Measurements from ENCODE around the gene PCNA.

Gene PCNA

DNA sequence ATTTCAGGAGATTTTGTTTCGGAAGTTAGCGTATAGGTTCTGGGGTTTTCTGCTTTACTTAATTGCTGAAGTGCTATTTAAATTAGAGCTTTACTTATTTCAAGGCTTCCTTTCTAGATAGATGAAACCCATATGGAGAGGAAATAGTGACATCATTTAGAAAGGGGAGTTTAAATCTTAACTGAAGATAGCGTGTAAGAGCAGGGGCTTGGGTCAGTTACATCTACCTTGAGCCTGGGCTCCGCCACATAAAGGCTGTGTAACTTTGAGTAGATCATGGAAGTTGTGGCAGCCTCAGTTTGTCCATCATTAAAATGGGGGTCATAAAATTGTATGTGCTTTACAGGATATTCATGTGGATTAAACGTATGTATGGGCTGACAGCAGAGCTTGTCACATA is 11.7 kb upstream of the PCNA start:
- Histone ChIP-seq H2BK12ac (ENCODE audit: low read length) (no peak overlapping the region), H2BK120ac (ENCODE audit: insufficient read depth, low read length, poor library complexity) (no peak overlapping the region), H3K4me3 (ENCODE audit: low read depth, low read length) (no peak overlapping the region), H4K12ac (ENCODE audit: low read depth, low read length) (no peak overlapping the region), H3K14ac (ENCODE audit: low read length) (no peak overlapping the region), H3K79me1 (ENCODE audit: low read length) (peaks cover 6% of the 10 kb centered on the region), H4K91ac (ENCODE audit: low read depth, low read length) (no peak overlapping the region), H3K9me3 (ENCODE audit: insufficient read depth, low read depth, low read length) (no peaks in the 10 kb centered on the region), H2AFZ (ENCODE audit: insufficient read depth, low read length, poor library complexity) (no peak overlapping the region), H3K18ac (ENCODE audit: low read length) (no peak overlapping the region), H3K4me2 (ENCODE audit: low read length) (no peak overlapping the region), H3K4me1 (ENCODE audit: control insufficient read depth in 1 of 2, insufficient read depth in 2 of 2, low read length in 2 of 2) (peaks cover 8 to 10% of the 10 kb centered on the region in 2 experiments), H2BK5ac (ENCODE audit: low read depth, low read length, poor library complexity) (no peak overlapping the region), H3K36me3 (ENCODE audit: control insufficient read depth in 1 of 2, insufficient read depth in 2 of 2, low read length in 2 of 2) (no peaks in the 10 kb centered on the region), H3K23ac (ENCODE audit: low read length) (no peak overlapping the region), H3K79me2 (ENCODE audit: control insufficient read depth, insufficient read depth, low read length, poor library complexity) (peaks cover 6% of the 10 kb centered on the region), H3K9ac (ENCODE audit: low read length) (no peak overlapping the region), H2AK5ac (ENCODE audit: low read length) (no peak overlapping the region), H4K8ac (ENCODE audit: low read depth, low read length) (no peak overlapping the region), H3K27ac (ENCODE audit: low read depth, low read length) (no peak overlapping the region), H3K4ac (ENCODE audit: low read depth, low read length) (no peak overlapping the region), H3K27me3 (ENCODE audit: insufficient read depth, low read length) (no peaks in the 10 kb centered on the region)
- DNase-seq, result no peak
- 100% methylated on average over 1 of the region's 5 CpGs for WGBS (ENCODE audit: extremely low coverage, insufficient coverage, insufficient read length)

- Histone ChIP-seq H3K9me3 (ENCODE audit: insufficient read depth, low read depth, low read length) (no peaks in the 10 kb centered on the region), H2BK5ac (ENCODE audit: low read depth, low read length, poor library complexity) (no peak overlapping the region), H2AFZ (ENCODE audit: insufficient read depth, low read length, poor library complexity) (no peak overlapping the region), H3K23ac (ENCODE audit: low read length) (no peak overlapping the region), H2AK5ac (ENCODE audit: low read length) (no peak overlapping the region), H2BK120ac (ENCODE audit: insufficient read depth, low read length, poor library complexity) (no peak overlapping the region), H3K4ac (ENCODE audit: low read depth, low read length) (no peak overlapping the region), H4K91ac (ENCODE audit: low read depth, low read length) (no peak overlapping the region), H3K14ac (ENCODE audit: low read length) (no peak overlapping the region), H3K4me3 (ENCODE audit: low read depth, low read length) (no peak overlapping the region), H3K4me2 (ENCODE audit: low read length) (no peak overlapping the region), H4K12ac (ENCODE audit: low read depth, low read length) (no peak overlapping the region), H3K36me3 (ENCODE audit: control insufficient read depth in 1 of 2, insufficient read depth in 2 of 2, low read length in 2 of 2) (no peaks in the 10 kb centered on the region), H4K8ac (ENCODE audit: low read depth, low read length) (no peak overlapping the region), H3K18ac (ENCODE audit: low read length) (no peak overlapping the region), H3K27me3 (ENCODE audit: insufficient read depth, low read length) (no peaks in the 10 kb centered on the region), H2BK12ac (ENCODE audit: low read length) (no peak overlapping the region), H3K27ac (ENCODE audit: low read depth, low read length) (no peak overlapping the region), H3K79me1 (ENCODE audit: low read length) (peaks cover 6% of the 10 kb centered on the region), H3K79me2 (ENCODE audit: control insufficient read depth, insufficient read depth, low read length, poor library complexity) (peaks cover 6% of the 10 kb centered on the region), H3K9ac (ENCODE audit: low read length) (no peak overlapping the region), H3K4me1 (ENCODE audit: control insufficient read depth in 1 of 2, insufficient read depth in 2 of 2, low read length in 2 of 2) (peaks cover 3 to 4% of the 10 kb centered on the region in 2 experiments)
- WGBS (ENCODE audit: extremely low coverage, insufficient coverage, insufficient read length), result no CpG with 5 or more reads among the region's 6 CpGs
- no peak for DNase-seq
These were observed 9.1 kb upstream of the PCNA start for GRCh38 chr20:5128886-5129285.

GRCh38 chr20:5127859-5128424 is 8.2 kb upstream of the PCNA start:
- H3K27ac ChIP-seq (ENCODE audit: low read depth, low read length), result no peak overlapping the region
- no peaks in the 10 kb centered on the region for H3K36me3 ChIP-seq (ENCODE audit: control insufficient read depth in 1 of 2, insufficient read depth in 2 of 2, low read length in 2 of 2)
- H2BK120ac ChIP-seq (ENCODE audit: insufficient read depth, low read length, poor library complexity), result no peak overlapping the region
- H3K79me1 ChIP-seq (ENCODE audit: low read length), result peaks cover 6% of the 10 kb centered on the region
- H3K4ac ChIP-seq (ENCODE audit: low read depth, low read length), result peak overlapping the region; percentile 34
- WGBS (ENCODE audit: extremely low coverage, insufficient coverage, insufficient read length), result no CpG with 5 or more reads among the region's 6 CpGs
- no peaks in the 10 kb centered on the region for H3K27me3 ChIP-seq (ENCODE audit: insufficient read depth, low read length)
- H3K4me1 ChIP-seq (ENCODE audit: control insufficient read depth in 1 of 2, insufficient read depth in 2 of 2, low read length in 2 of 2), result peaks cover 3 to 4% of the 10 kb centered on the region in 2 experiments
- H2BK12ac ChIP-seq (ENCODE audit: low read length), result no peak overlapping the region
- H3K79me2 ChIP-seq (ENCODE audit: control insufficient read depth, insufficient read depth, low read length, poor library complexity), result peaks cover 6% of the 10 kb centered on the region
- peak overlapping the region; percentile 64 for H3K4me2 ChIP-seq (ENCODE audit: low read length)
- H2BK5ac ChIP-seq (ENCODE audit: low read depth, low read length, poor library complexity), result no peak overlapping the region
- H3K9me3 ChIP-seq (ENCODE audit: insufficient read depth, low read depth, low read length), result no peaks in the 10 kb centered on the region
- H2AK5ac ChIP-seq (ENCODE audit: low read length), result no peak overlapping the region
- peak overlapping the region; percentile 96 for H3K4me3 ChIP-seq (ENCODE audit: low read depth, low read length)
- H3K9ac ChIP-seq (ENCODE audit: low read length), result no peak overlapping the region
- no peak overlapping the region for H4K12ac ChIP-seq (ENCODE audit: low read depth, low read length)
- no peak overlapping the region for H3K18ac ChIP-seq (ENCODE audit: low read length)
- H3K23ac ChIP-seq (ENCODE audit: low read length), result no peak overlapping the region
- no peak overlapping the region for H2AFZ ChIP-seq (ENCODE audit: insufficient read depth, low read length, poor library complexity)
- no peak overlapping the region for H3K14ac ChIP-seq (ENCODE audit: low read length)
- DNase-seq, result no peak
- H4K91ac ChIP-seq (ENCODE audit: low read depth, low read length), result no peak overlapping the region
- no peak overlapping the region for H4K8ac ChIP-seq (ENCODE audit: low read depth, low read length)

GRCh38 chr20:5127204-5127858 is 7.6 kb upstream of the PCNA start:
- Histone ChIP-seq H3K4ac (ENCODE audit: low read depth, low read length) (peak overlapping the region; percentile 60), H2AK5ac (ENCODE audit: low read length) (peak overlapping the region; percentile 59), H4K12ac (ENCODE audit: low read depth, low read length) (peak overlapping the region; percentile 71), H3K79me2 (ENCODE audit: control insufficient read depth, insufficient read depth, low read length, poor library complexity) (peaks cover 6% of the 10 kb centered on the region), H4K8ac (ENCODE audit: low read depth, low read length) (peak overlapping the region; percentile 86), H3K27me3 (ENCODE audit: insufficient read depth, low read length) (no peaks in the 10 kb centered on the region), H3K9me3 (ENCODE audit: insufficient read depth, low read depth, low read length) (no peaks in the 10 kb centered on the region), H3K9ac (ENCODE audit: low read length) (peak overlapping the region; percentile 92), H3K4me2 (ENCODE audit: low read length) (peak overlapping the region; percentile 64), H2BK5ac (ENCODE audit: low read depth, low read length, poor library complexity) (peak overlapping the region; percentile 73), H2BK120ac (ENCODE audit: insufficient read depth, low read length, poor library complexity) (peak overlapping the region; percentile 61), H3K18ac (ENCODE audit: low read length) (peak overlapping the region; percentile 97), H3K36me3 (ENCODE audit: control insufficient read depth in 1 of 2, insufficient read depth in 2 of 2, low read length in 2 of 2) (no peaks in the 10 kb centered on the region), H3K79me1 (ENCODE audit: low read length) (peaks cover 6% of the 10 kb centered on the region), H2AFZ (ENCODE audit: insufficient read depth, low read length, poor library complexity) (peak overlapping the region; percentile 98), H3K4me3 (ENCODE audit: low read depth, low read length) (peak overlapping the region; percentile 96), H2BK12ac (ENCODE audit: low read length) (no peak overlapping the region), H3K14ac (ENCODE audit: low read length) (peak overlapping the region; percentile 96), H3K4me1 (ENCODE audit: control insufficient read depth in 1 of 2, insufficient read depth in 2 of 2, low read length in 2 of 2) (peaks cover 3 to 4% of the 10 kb centered on the region in 2 experiments), H4K91ac (ENCODE audit: low read depth, low read length) (peak overlapping the region; percentile 86), H3K23ac (ENCODE audit: low read length) (no peak overlapping the region), H3K27ac (ENCODE audit: low read depth, low read length) (peak overlapping the region; percentile 78)
- WGBS (ENCODE audit: extremely low coverage, insufficient coverage, insufficient read length), result no CpG with 5 or more reads among the region's 44 CpGs
- DNase-seq, result peak in 1 of 2 donors; percentile 41

Measured in trophoblast cell (in vitro differentiated cells and primary cell).